Chondrocyte (in vitro differentiated cells): Measurements from ENCODE around the gene HP1BP3. TPM values are rescaled to one million over a fixed set of nuclear protein-coding genes. Genes with fewer than 3 reads are reported as not detected.
A peak's percentile ranks its signal among the peaks of the same experiment; 100 is the strongest.

Experiments
- DNase-seq: peaks from one replicate; pipeline ENCODE4 v3.0.0; 2021; ENCODE audit warnings: mixed read lengths, low spot score
- H3K27ac Mint-ChIP-seq: one replicate; pipeline ENCODE4 v1.8.0; 2021; ENCODE audit warnings: mild to moderate bottlenecking, moderate library complexity, mixed read lengths; ENCODE audit not compliant: unreplicated experiment
- H3K27me3 Mint-ChIP-seq: 2 replicates; pipeline ENCODE4 v1.8.0; 2021; ENCODE audit warnings: low read depth, mixed read lengths
- H3K36me3 Mint-ChIP-seq: 2 replicates; pipeline ENCODE4 v1.8.0; 2021; ENCODE audit warnings: low read depth, mixed read lengths
- H3K4me1 Mint-ChIP-seq: 2 replicates; pipeline ENCODE4 v1.8.0; 2021; ENCODE audit warnings: low read depth, mild to moderate bottlenecking, mixed read lengths
- H3K4me3 Mint-ChIP-seq: one replicate; pipeline ENCODE4 v1.8.0; 2021; ENCODE audit warnings: mild to moderate bottlenecking, moderate library complexity, mixed read lengths; ENCODE audit not compliant: unreplicated experiment
- H3K9me3 Mint-ChIP-seq: 2 replicates; pipeline ENCODE4 v1.8.0; 2021; ENCODE audit warnings: low read depth, mixed read lengths
- long read RNA-seq: library from polyadenylated mRNA; stranded (forward); transcript quantifications from one replicate; pipeline ENCODE4 v2.0.0, GENCODE V29; 2021
- total RNA-seq: library from RNA; stranded (reverse); gene quantifications from 3 replicates; pipeline ENCODE4 v1.2.1, GENCODE V29; 2021
- TF ChIP-seq, protein P1 (sequence below): fragments of 200-600 bp; sonication (generic); IDR thresholded peaks from 2 replicates; pipeline ENCODE4 v1.5.0; 2021; ENCODE audit warnings: antibody characterized with exemption, mild to moderate bottlenecking, moderate library complexity

Gene HP1BP3, protein sequence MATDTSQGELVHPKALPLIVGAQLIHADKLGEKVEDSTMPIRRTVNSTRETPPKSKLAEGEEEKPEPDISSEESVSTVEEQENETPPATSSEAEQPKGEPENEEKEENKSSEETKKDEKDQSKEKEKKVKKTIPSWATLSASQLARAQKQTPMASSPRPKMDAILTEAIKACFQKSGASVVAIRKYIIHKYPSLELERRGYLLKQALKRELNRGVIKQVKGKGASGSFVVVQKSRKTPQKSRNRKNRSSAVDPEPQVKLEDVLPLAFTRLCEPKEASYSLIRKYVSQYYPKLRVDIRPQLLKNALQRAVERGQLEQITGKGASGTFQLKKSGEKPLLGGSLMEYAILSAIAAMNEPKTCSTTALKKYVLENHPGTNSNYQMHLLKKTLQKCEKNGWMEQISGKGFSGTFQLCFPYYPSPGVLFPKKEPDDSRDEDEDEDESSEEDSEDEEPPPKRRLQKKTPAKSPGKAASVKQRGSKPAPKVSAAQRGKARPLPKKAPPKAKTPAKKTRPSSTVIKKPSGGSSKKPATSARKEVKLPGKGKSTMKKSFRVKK
- total RNA-seq, result 182 to 225 TPM (median 182 TPM) in 3 replicates
- long read RNA-seq, full-length matches to known transcripts, result 15 of 319 reads
- long read RNA-seq, partial matches to known transcripts, result 18 of 319 reads
- long read RNA-seq, other reads (novel, unspliced or antisense), result 286 of 319 reads

GRCh38 chr1:20787029-20787839, at the start of gene HP1BP3:
TSS of gene HP1BP3 (minus strand) at chr1:20787307. CDS start at chr1:20780440, 6,867 bp downstream.
- Mint-ChIP-seq H3K9me3 (no peaks in the 10 kb centered on the region), H3K27ac (peak within 1 kb of the TSS; percentile 99), H3K4me3 (peak within 1 kb of the TSS; percentile 99), H3K4me1 (peaks cover 38% of the 10 kb centered on the region), H3K27me3 (no peaks in the 10 kb centered on the region), H3K36me3 (no peaks in the 10 kb centered on the region)
- TF ChIP-seq, protein P1, sequence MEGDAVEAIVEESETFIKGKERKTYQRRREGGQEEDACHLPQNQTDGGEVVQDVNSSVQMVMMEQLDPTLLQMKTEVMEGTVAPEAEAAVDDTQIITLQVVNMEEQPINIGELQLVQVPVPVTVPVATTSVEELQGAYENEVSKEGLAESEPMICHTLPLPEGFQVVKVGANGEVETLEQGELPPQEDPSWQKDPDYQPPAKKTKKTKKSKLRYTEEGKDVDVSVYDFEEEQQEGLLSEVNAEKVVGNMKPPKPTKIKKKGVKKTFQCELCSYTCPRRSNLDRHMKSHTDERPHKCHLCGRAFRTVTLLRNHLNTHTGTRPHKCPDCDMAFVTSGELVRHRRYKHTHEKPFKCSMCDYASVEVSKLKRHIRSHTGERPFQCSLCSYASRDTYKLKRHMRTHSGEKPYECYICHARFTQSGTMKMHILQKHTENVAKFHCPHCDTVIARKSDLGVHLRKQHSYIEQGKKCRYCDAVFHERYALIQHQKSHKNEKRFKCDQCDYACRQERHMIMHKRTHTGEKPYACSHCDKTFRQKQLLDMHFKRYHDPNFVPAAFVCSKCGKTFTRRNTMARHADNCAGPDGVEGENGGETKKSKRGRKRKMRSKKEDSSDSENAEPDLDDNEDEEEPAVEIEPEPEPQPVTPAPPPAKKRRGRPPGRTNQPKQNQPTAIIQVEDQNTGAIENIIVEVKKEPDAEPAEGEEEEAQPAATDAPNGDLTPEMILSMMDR, result no peak
- no peak for DNase-seq

GRCh38 chr1:20836230-20836629, 49.1 kb upstream of the HP1BP3 start:
- H3K27me3 Mint-ChIP-seq, result no peaks in the 10 kb centered on the region
- H3K36me3 Mint-ChIP-seq, result peaks cover 10% of the 10 kb centered on the region
- no peak overlapping the region for H3K27ac Mint-ChIP-seq
- H3K4me1 Mint-ChIP-seq, result peaks cover 12% of the 10 kb centered on the region
- TF ChIP-seq, protein P1, result no peak
- no peaks in the 10 kb centered on the region for H3K9me3 Mint-ChIP-seq
- no peak overlapping the region for H3K4me3 Mint-ChIP-seq
- no peak for DNase-seq

GRCh38 chr1:20834780-20835179, 47.7 kb upstream of the HP1BP3 start:
- Mint-ChIP-seq H3K27ac (no peak overlapping the region), H3K9me3 (no peaks in the 10 kb centered on the region), H3K4me1 (peaks cover 12% of the 10 kb centered on the region), H3K36me3 (peaks cover 6% of the 10 kb centered on the region), H3K4me3 (no peak overlapping the region), H3K27me3 (no peaks in the 10 kb centered on the region)
- DNase-seq, result no peak
- TF ChIP-seq, protein P1, result no peak

- peaks cover 12% of the 10 kb centered on the region for H3K4me1 Mint-ChIP-seq
- H3K36me3 Mint-ChIP-seq, result peaks cover 5% of the 10 kb centered on the region
- no peaks in the 10 kb centered on the region for H3K9me3 Mint-ChIP-seq
- H3K4me3 Mint-ChIP-seq, result no peak overlapping the region
- TF ChIP-seq, protein P1, result no peak
- no peak overlapping the region for H3K27ac Mint-ChIP-seq
- DNase-seq, result no peak
- no peaks in the 10 kb centered on the region for H3K27me3 Mint-ChIP-seq
Observed at GRCh38 chr1:20834192-20834591, 47.1 kb upstream of the HP1BP3 start.

GRCh38 chr1:20830378-20830777, 43.3 kb upstream of the HP1BP3 start:
- Mint-ChIP-seq H3K27me3 (no peaks in the 10 kb centered on the region), H3K4me1 (peaks cover 12% of the 10 kb centered on the region), H3K27ac (no peak overlapping the region), H3K9me3 (no peaks in the 10 kb centered on the region), H3K4me3 (no peak overlapping the region), H3K36me3 (peaks cover 7% of the 10 kb centered on the region)
- no peak for DNase-seq
- TF ChIP-seq, protein P1, result no peak
